ENCODE data around the gene PPP2R2C. TPM values are rescaled to one million over a fixed set of nuclear protein-coding genes. Genes with fewer than 3 reads are reported as not detected.

Gene PPP2R2C
- total RNA-seq, 3 donors from 2014 or later: 0.31 to 2.9 (median 0.41) TPM

- peak in 1 of 3 donors; percentile 13 for DNase-seq
- no peak for ATAC-seq
- Histone ChIP-seq H3K36me3 (ENCODE audit: low read depth) (no peaks in the 10 kb centered on the region), H3K9me3 (no peaks in the 10 kb centered on the region), H3K4me1 (ENCODE audit: low read depth) (no peaks in the 10 kb centered on the region), H3K4me3 (no peak overlapping the region)
- intact Hi-C loops (cut with DNase I, micrococcal nuclease): no loop called here
- TF ChIP-seq CTCF (IDR thresholded peaks at IDR 0.05): no peak
These were observed 43.9 kb upstream of the PPP2R2C start for GRCh38 chr4:6516281-6516680.

DNA sequence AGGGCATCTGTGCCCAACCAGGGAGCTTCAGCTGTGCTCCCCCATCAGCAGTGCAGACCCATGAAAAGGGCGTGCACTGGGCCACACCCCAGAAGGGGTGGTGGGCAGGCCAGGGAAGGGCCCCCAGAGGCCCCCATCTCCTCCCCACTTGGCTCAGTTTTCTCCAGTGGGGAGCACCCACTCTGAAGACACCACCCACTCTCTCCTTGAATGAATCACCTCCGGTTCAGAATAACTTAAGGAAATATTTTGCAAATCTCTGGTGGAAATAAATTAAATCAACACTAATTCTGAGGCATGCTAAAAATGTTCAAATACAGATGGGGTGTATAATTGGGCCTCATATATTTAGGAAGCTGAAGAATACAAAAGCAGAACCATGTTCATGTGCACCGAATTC is 41.3 kb upstream of the PPP2R2C start:
- DNase-seq (no peak), ATAC-seq (no peak)
- Histone ChIP-seq H3K36me3 (ENCODE audit: low read depth) (no peaks in the 10 kb centered on the region), H3K4me3 (no peak overlapping the region), H3K9me3 (no peaks in the 10 kb centered on the region), H3K4me1 (ENCODE audit: low read depth) (no peaks in the 10 kb centered on the region)
- intact Hi-C loops (cut with DNase I, micrococcal nuclease): no loop called here
- TF ChIP-seq CTCF (IDR thresholded peaks at IDR 0.05): no peak

- TF ChIP-seq CTCF (IDR thresholded peaks at IDR 0.05): no peak
- Histone ChIP-seq H3K4me3 (no peak overlapping the region), H3K9me3 (peaks cover 11% of the 10 kb centered on the region), H3K36me3 (ENCODE audit: low read depth) (no peaks in the 10 kb centered on the region), H3K4me1 (ENCODE audit: low read depth) (no peaks in the 10 kb centered on the region)
- intact Hi-C loops (cut with DNase I, micrococcal nuclease): no loop called here
- ATAC-seq (no peak), DNase-seq (no peak)
These were observed 37.2 kb upstream of the PPP2R2C start for GRCh38 chr4:6509587-6509986.

- intact Hi-C loops (cut with DNase I, micrococcal nuclease): no loop called here
- TF ChIP-seq CTCF (IDR thresholded peaks at IDR 0.05): no peak
- H3K4me3 ChIP-seq: no peak overlapping the region
- H3K4me1 ChIP-seq (ENCODE audit: low read depth): no peaks in the 10 kb centered on the region
- no peaks in the 10 kb centered on the region for H3K36me3 ChIP-seq (ENCODE audit: low read depth)
- ATAC-seq: no peak
- peaks cover 17% of the 10 kb centered on the region for H3K9me3 ChIP-seq
- no peak for DNase-seq
These were observed 34.9 kb upstream of the PPP2R2C start for GRCh38 chr4:6507345-6507744.

DNA sequence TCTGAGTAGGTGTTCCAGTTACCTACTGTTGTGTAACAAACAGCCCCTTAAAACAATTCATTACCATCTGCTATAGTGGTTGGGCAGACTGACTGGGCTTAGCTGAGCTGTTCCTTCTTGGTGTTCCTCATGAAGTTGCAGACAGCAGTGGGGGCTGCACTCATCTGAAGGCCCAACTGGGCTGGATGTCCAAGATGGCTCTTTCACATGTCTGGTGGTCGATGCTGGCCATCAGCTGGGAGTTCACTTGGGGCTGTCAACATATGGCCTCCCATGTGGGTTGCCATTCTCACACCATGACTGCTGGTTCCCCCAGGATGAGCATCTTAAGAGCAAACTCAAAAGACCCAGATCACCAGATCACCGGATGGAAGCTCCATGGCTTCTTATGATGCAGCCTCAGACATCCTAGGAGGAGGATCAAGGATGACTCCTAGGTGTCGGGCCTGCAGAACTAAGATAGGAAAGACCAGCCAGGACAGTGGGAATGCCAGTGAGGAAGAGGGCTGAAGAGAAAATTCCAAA is 34.3 kb upstream of the PPP2R2C start:
- intact Hi-C loops (cut with DNase I, micrococcal nuclease): no loop called here
- Histone ChIP-seq H3K36me3 (ENCODE audit: low read depth) (no peaks in the 10 kb centered on the region), H3K9me3 (peaks cover 17% of the 10 kb centered on the region), H3K4me1 (ENCODE audit: low read depth) (no peaks in the 10 kb centered on the region), H3K4me3 (no peak overlapping the region)
- TF ChIP-seq CTCF (IDR thresholded peaks at IDR 0.05): no peak
- no peak for ATAC-seq
- DNase-seq: no peak
